HepG2 (cell line): ENCODE results near the gene C1orf159. TPM values are rescaled to one million over a fixed set of nuclear protein-coding genes. Genes with fewer than 3 reads are reported as not detected.
A peak's percentile ranks its signal among the peaks of the same experiment; 100 is the strongest.

ENCODE experiments used
- ATAC-seq: fragments of 200-7000 bp; cut with Tn5 transposase; 3 replicates; pipeline ENCODE4 v1.9.1; 2020; ENCODE audit warnings: mild to moderate bottlenecking, moderate library complexity
- BruUV-seq: library from RNA; stranded (reverse); fragments of 400-500 nt; replicated peaks from 2 replicates; lab custom pipeline; 2021; lab: Mats Ljungman, UMichigan
- CTCF ChIA-PET: fragments of 300-600 bp; formaldehyde crosslinking; extraction: SDS; loops from one replicate; lab custom pipeline; 2021; ENCODE audit warnings: low total read pairs, inconsistent platforms, low intra/inter-chr PET ratio; lab: Yijun Ruan, JAX
- POLR2A ChIA-PET: fragments of 350-600 bp; sonication (Branson Sonifier 250); formaldehyde crosslinking; loops from one replicate; lab custom pipeline; 2020; ENCODE audit warnings: antibody characterized with exemption, inconsistent platforms; lab: Yijun Ruan, JAX
- DNase-seq: peaks from one replicate; pipeline ENCODE4 v3.0.0-alpha.2; 2015; ENCODE audit warnings: low spot score
- FAIRE-seq: peaks from 3 replicates; lab custom pipeline; 2011; peaks lifted over from hg19 to GRCh38; lab: Jason Lieb, UNC
- H2AFZ ChIP-seq: one replicate; pipeline ENCODE4 v1.6.1; 2011; ENCODE audit warnings: low read length, inconsistent platforms
- H3K27ac ChIP-seq: fragments of 300-600 bp; 3 replicates; pipeline ENCODE4 v1.8.0; 2011; ENCODE audit warnings: mixed run types, mild to moderate bottlenecking, mixed read lengths, low read length, inconsistent platforms; ENCODE audit not compliant: insufficient read depth; ENCODE audit errors: extremely low read length
- H3K27me3 ChIP-seq, 2 experiments: fragments of 200-600 bp in 1 of 2; 2 replicates in 1 of 2; 3 replicates in 1 of 2; pipeline versions ENCODE4 v1.6.0 to v1.8.0; 2011; ENCODE audit warnings: low read length in 2 of 2, mild to moderate bottlenecking in 2 of 2, moderate library complexity in 2 of 2, inconsistent platforms in 1 of 2; ENCODE audit not compliant: insufficient read depth in 2 of 2, control insufficient read depth in 1 of 2
- H3K36me3 ChIP-seq, 2 experiments: fragments of 200-600 bp in 1 of 2; replicated peaks in 1 of 2; 2 replicates in 1 of 2; 3 replicates in 1 of 2; pipeline versions ENCODE4 v1.5.1 to v1.8.0; 2011; ENCODE audit warnings: low read length in 2 of 2, inconsistent platforms in 1 of 2; ENCODE audit not compliant: insufficient read depth in 2 of 2, control insufficient read depth in 1 of 2
- H3K4me1 ChIP-seq: 2 replicates; pipeline ENCODE4 v1.5.1; 2012; ENCODE audit warnings: low read length, inconsistent platforms; ENCODE audit not compliant: insufficient read depth
- H3K4me2 ChIP-seq: 2 replicates; pipeline ENCODE4 v1.6.0; 2011; ENCODE audit warnings: low read depth, low read length, inconsistent platforms
- H3K4me3 ChIP-seq, 3 experiments: fragments of 200-600 bp in 1 of 3; sonication (generic), shearing (Covaris generic) in 1 of 3; replicated peaks in 1 of 3; 2 replicates each; pipeline ENCODE4 v1.5.1; 2011 to 2016; ENCODE audit warnings: low read length in 3 of 3, inconsistent platforms in 2 of 3, low read depth in 2 of 3, mild to moderate bottlenecking in 2 of 3, control low read depth in 1 of 3, mixed read lengths in 1 of 3; ENCODE audit not compliant: insufficient read depth in 1 of 3
- H3K79me2 ChIP-seq: one replicate; pipeline ENCODE4 v1.6.1; 2011; ENCODE audit warnings: low read length, inconsistent platforms; ENCODE audit not compliant: insufficient read depth
- H3K9ac ChIP-seq: 2 replicates; pipeline ENCODE4 v1.6.0; 2011; ENCODE audit warnings: mild to moderate bottlenecking, low read depth, low read length, inconsistent platforms; ENCODE audit not compliant: insufficient read depth
- H3K9me3 ChIP-seq: 2 replicates; pipeline ENCODE4 v1.5.1; 2012; ENCODE audit warnings: mild to moderate bottlenecking, low read length
- H4K20me1 ChIP-seq: 2 replicates; pipeline ENCODE4 v1.6.0; 2011; ENCODE audit warnings: inconsistent platforms, mild to moderate bottlenecking, low read length, moderate library complexity; ENCODE audit not compliant: insufficient read depth
- ATF1 ChIP-seq: IDR thresholded peaks from 2 replicates; pipeline ENCODE4 v1.6.1; 2016; ENCODE audit warnings: mild to moderate bottlenecking, control low read depth
- IRX3 ChIP-seq: sonication (generic); formaldehyde crosslinking; IDR thresholded peaks from 2 replicates; pipeline ENCODE4 v1.8.1; 2023; ENCODE audit warnings: mild to moderate bottlenecking, low read depth, missing genetic modification reagents, borderline replicate concordance
- KDM2A ChIP-seq: sonication (generic); formaldehyde crosslinking; IDR thresholded peaks from 2 replicates; pipeline ENCODE4 v1.4.0; 2020; ENCODE audit warnings: low read depth, missing genetic modification reagents, borderline replicate concordance
- PRMT3 ChIP-seq: sonication (generic); formaldehyde crosslinking; IDR thresholded peaks from 2 replicates; pipeline ENCODE4 v1.8.1; 2022; ENCODE audit warnings: low read depth, mild to moderate bottlenecking, moderate library complexity, missing genetic modification reagents, borderline replicate concordance
- RFX1 ChIP-seq: fragments of 450-650 bp; IDR thresholded peaks from 2 replicates; pipeline ENCODE4 v1.6.1; 2017
- ZNF547 ChIP-seq: sonication (generic); formaldehyde crosslinking; IDR thresholded peaks from 2 replicates; pipeline ENCODE4 v1.5.1; 2020; ENCODE audit warnings: mild to moderate bottlenecking, missing genetic modification reagents
- WGBS: methylation state at CpG from one replicate; pipeline ENCODE4 v1.1.6; 2017; ENCODE audit warnings: low lambda C conversion rate; 5-methylcytosine and 5-hydroxymethylcytosine counted together
- in situ Hi-C: cut with HindIII; loops from 2 replicates; pipeline ENCODE4 v1.10.0; 2017; ENCODE audit warnings: low pct_unique_long_range_greater_than_20kb; ENCODE audit not compliant: extremely low pct_ligation_motif_present
- intact Hi-C: fragments of 100-400 bp; cut with micrococcal nuclease; formaldehyde crosslinking; loops from one replicate; pipeline ENCODE4 v1.10.0; 2022; ENCODE audit not compliant: unreplicated experiment
- polyA plus RNA-seq, 8 experiments: library from polyadenylated mRNA; depleted of rRNA in 3 of 8; stranded (reverse) in 7 of 8; unstranded in 1 of 8; fragments of >200 nt; fragmentation: Illumina TruSeq in 4 of 8; extraction: Trizol in 4 of 8; gene quantifications; 2 replicates each; pipeline versions ENCODE4 v1.2.1 to v1.2.3, GENCODE V29; 2011 to 2016; ENCODE audit warnings: low read depth in 4 of 8, missing spikeins in 1 of 8, mixed read lengths in 1 of 8; ENCODE audit not compliant: insufficient read depth in 1 of 8
- total RNA-seq, 5 experiments: library from RNA; depleted of rRNA; stranded (reverse); fragments of >200 nt; fragmentation: Illumina TruSeq; extraction: Trizol; gene quantifications; 2 replicates each; pipeline ENCODE4 v1.2.3, GENCODE V29; 2016; ENCODE audit warnings: low read depth in 1 of 5
- TF ChIP-seq, protein P1 (sequence below): IDR thresholded peaks from 2 replicates; pipeline ENCODE4 v1.6.1; 2016; ENCODE audit warnings: control low read depth
- TF ChIP-seq, protein P2 (sequence below): sonication (generic); formaldehyde crosslinking; IDR thresholded peaks from 2 replicates; pipeline ENCODE4 v1.4.0; 2020; ENCODE audit warnings: missing genetic modification reagents, mild to moderate bottlenecking, borderline replicate concordance
- TF ChIP-seq, protein P3 (sequence below), 2 experiments: sonication (generic) in 1 of 2; formaldehyde crosslinking in 1 of 2; IDR thresholded peaks; 2 replicates each; pipeline versions ENCODE4 v1.4.0 to v1.6.1; 2016 to 2020; ENCODE audit warnings: borderline replicate concordance in 1 of 2, low read depth in 1 of 2, mild to moderate bottlenecking in 1 of 2, missing genetic modification reagents in 1 of 2

Gene C1orf159
- total and polyA plus RNA-seq, 2 of the 13 experiments (the other 11 are each of a cell fraction or from before 2014, with no cell fraction given), result 3.8 to 6.7 TPM

DNA sequence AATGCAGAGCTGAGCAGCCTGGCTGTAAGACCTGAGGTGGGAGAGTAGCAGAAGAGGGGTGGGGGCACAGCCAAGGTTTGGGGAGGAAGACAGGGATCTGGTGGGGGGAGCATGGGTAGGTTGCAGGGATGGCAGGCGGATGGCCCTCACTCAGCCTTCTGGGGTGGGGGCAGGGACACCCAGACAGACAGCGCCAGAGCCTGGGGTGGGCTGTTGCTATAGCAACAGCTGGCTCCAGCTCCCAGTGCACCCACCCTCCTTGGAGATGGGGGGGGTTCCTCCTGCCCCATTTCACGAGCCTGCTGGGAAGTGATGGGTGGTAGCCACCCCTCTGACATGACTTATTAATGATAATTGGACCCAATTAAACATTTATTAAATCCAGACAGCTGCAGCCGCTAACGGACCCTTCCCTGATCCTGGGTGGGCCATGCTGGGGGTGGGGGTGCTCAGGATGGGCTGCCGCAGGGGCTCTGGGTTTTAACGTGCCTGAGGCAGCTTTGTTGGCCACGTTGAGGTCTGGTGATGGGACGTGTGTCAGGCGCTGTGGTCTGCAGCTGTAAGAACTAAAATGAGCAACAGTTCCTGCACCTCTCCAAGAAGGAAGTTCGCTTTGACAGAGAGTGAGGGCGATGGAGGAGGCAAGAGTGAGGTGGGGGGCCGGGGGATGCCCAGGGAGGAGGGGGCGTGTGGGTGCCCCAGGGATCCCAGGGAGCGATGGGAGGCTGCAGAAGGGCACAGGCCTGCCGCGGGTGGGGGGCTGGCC is 76.6 kb downstream of the C1orf159 start:
- intact Hi-C loops, result no loop called here
- no peak for FAIRE-seq
- no peak overlapping the region for H3K4me2 ChIP-seq

DNA sequence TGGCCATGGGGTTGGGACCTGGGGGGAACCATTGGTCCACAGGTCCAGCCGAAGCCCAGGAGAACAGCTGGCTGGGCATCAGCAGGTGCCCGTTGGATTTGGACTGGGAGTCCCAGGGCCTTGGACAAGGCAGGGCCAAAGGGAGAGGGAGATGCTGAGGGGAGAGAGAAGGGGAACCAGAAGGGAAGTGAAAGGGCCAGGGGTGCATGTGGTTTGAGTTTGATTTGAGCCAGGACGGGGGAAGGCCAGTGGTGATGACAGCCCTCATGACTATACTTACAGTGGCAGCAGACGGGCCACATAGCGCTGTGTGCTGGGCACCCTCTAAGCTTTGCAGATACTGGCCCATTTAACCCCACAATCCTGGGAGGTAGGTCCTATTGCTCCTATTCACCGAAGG is 77.2 kb downstream of the C1orf159 start:
- Histone ChIP-seq H3K4me3 (no peak overlapping the region), H3K9ac (no peak overlapping the region), H3K4me2 (no peak overlapping the region), H3K4me1 (peaks cover 32% of the 10 kb centered on the region), H3K27me3 (no peaks in the 10 kb centered on the region), H3K36me3 (peaks cover 22 to 39% of the 10 kb centered on the region in 2 experiments; a peak in 4 of 5 replicates), H3K27ac (no peak overlapping the region), H3K9me3 (no peaks in the 10 kb centered on the region), H3K79me2 (peaks cover 11% of the 10 kb centered on the region), H4K20me1 (peaks cover 10% of the 10 kb centered on the region; the same call in 1 of the 2 replicates), H2AFZ (no peak overlapping the region)
- intact Hi-C loops, result no loop called here
- no TSS peak for BruUV-seq
- FAIRE-seq, result no peak
- POLR2A ChIA-PET, result interaction anchor here (1.4 kb wide), 1 partner anchor 41 kb away, joined by 4 read pairs; no protein-coding TSS in a partner anchor
- CTCF ChIA-PET, result no interaction called here
- ATAC-seq, result no peak
- DNase-seq, result no peak
- in situ Hi-C loops, result no loop called here
- 95% methylated on average over 4 of the region's 6 CpGs for WGBS
- TF ChIP-seq, protein P1, sequence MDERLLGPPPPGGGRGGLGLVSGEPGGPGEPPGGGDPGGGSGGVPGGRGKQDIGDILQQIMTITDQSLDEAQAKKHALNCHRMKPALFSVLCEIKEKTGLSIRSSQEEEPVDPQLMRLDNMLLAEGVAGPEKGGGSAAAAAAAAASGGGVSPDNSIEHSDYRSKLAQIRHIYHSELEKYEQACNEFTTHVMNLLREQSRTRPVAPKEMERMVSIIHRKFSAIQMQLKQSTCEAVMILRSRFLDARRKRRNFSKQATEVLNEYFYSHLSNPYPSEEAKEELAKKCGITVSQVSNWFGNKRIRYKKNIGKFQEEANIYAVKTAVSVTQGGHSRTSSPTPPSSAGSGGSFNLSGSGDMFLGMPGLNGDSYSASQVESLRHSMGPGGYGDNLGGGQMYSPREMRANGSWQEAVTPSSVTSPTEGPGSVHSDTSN, result no peak
- no peak for TF ChIP-seq ZNF547 (CRISPR knock-in tag)
- TF ChIP-seq, protein P2, sequence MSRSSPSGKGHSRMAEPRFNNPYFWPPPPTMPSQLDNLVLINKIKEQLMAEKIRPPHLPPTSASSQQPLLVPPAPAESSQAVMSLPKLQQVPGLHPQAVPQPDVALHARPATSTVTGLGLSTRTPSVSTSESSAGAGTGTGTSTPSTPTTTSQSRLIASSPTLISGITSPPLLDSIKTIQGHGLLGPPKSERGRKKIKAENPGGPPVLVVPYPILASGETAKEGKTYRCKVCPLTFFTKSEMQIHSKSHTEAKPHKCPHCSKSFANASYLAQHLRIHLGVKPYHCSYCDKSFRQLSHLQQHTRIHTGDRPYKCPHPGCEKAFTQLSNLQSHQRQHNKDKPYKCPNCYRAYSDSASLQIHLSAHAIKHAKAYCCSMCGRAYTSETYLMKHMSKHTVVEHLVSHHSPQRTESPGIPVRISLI (CRISPR knock-in tag), result no peak
- TF ChIP-seq IRX3 (CRISPR knock-in tag), result no peak
- TF ChIP-seq KDM2A, result no peak
- TF ChIP-seq, protein P3, sequence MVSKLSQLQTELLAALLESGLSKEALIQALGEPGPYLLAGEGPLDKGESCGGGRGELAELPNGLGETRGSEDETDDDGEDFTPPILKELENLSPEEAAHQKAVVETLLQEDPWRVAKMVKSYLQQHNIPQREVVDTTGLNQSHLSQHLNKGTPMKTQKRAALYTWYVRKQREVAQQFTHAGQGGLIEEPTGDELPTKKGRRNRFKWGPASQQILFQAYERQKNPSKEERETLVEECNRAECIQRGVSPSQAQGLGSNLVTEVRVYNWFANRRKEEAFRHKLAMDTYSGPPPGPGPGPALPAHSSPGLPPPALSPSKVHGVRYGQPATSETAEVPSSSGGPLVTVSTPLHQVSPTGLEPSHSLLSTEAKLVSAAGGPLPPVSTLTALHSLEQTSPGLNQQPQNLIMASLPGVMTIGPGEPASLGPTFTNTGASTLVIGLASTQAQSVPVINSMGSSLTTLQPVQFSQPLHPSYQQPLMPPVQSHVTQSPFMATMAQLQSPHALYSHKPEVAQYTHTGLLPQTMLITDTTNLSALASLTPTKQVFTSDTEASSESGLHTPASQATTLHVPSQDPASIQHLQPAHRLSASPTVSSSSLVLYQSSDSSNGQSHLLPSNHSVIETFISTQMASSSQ (IDR thresholded peaks at IDR 0.05; ENCODE audit: low read depth), result no peak
- TF ChIP-seq, protein P3 (CRISPR knock-in tag; IDR thresholded peaks at IDR 0.05; ENCODE audit: borderline replicate concordance), result no peak
- no peak for TF ChIP-seq PRMT3 (CRISPR knock-in tag)

More for the DNA sequence above, 76.6 kb downstream of the C1orf159 start:
- CTCF ChIA-PET, result no interaction called here
- no peak for DNase-seq
- peaks cover 27 to 45% of the 10 kb centered on the region in 2 experiments; a peak in 4 of 5 replicates for H3K36me3 ChIP-seq
- H3K9ac ChIP-seq, result no peak overlapping the region
- H4K20me1 ChIP-seq, result peaks cover 10% of the 10 kb centered on the region; the same call in 1 of the 2 replicates
- POLR2A ChIA-PET, result no interaction called here
- in situ Hi-C loops, result no loop called here
- 91% methylated on average over 16 of the region's 17 CpGs for WGBS
- BruUV-seq, result no TSS peak
- no peaks in the 10 kb centered on the region for H3K27me3 ChIP-seq
- peak; percentile 26; the same call in 1 of the 2 replicates for TF ChIP-seq RFX1
- TF ChIP-seq ATF1 (CRISPR knock-in tag), result no peak
- H3K9me3 ChIP-seq, result no peaks in the 10 kb centered on the region
- peaks cover 32% of the 10 kb centered on the region for H3K4me1 ChIP-seq
- no peak overlapping the region for H2AFZ ChIP-seq
- no peak overlapping the region for H3K4me3 ChIP-seq
- H3K27ac ChIP-seq, result no peak overlapping the region
- ATAC-seq, result no peak
- peaks cover 11% of the 10 kb centered on the region for H3K79me2 ChIP-seq
